GM18861 (cell line): Measurements from ENCODE around the gene PCDHB3.
"Not testable (repeated sequence)": the region's sequence is repeated elsewhere in the genome, so short reads cannot be mapped to it uniquely, and the experiment has no call there.

Experiments used
- ATAC-seq: cut with Tn5 transposase; IDR thresholded peaks from one replicate; pipeline ENCODE4 v1.9.1; 2021; ENCODE audit not compliant: unreplicated experiment

The PCDHB3 gene

GRCh38 chr5:141135718-141136266 is 35.5 kb downstream of the PCDHB3 start:
- no peak for ATAC-seq

GRCh38 chr5:141137346-141137745 is 37.1 kb downstream of the PCDHB3 start:
- not testable (repeated sequence) for ATAC-seq

- ATAC-seq = no peak
Observed at GRCh38 chr5:141149812-141150211, 49.5 kb downstream of the PCDHB3 start, which contains the start of gene PCDHB6. Gene PCDHB6, plus strand, starts transcription at chr5:141150057. Its CDS starts 201 bp downstream, at chr5:141150258.

DNA sequence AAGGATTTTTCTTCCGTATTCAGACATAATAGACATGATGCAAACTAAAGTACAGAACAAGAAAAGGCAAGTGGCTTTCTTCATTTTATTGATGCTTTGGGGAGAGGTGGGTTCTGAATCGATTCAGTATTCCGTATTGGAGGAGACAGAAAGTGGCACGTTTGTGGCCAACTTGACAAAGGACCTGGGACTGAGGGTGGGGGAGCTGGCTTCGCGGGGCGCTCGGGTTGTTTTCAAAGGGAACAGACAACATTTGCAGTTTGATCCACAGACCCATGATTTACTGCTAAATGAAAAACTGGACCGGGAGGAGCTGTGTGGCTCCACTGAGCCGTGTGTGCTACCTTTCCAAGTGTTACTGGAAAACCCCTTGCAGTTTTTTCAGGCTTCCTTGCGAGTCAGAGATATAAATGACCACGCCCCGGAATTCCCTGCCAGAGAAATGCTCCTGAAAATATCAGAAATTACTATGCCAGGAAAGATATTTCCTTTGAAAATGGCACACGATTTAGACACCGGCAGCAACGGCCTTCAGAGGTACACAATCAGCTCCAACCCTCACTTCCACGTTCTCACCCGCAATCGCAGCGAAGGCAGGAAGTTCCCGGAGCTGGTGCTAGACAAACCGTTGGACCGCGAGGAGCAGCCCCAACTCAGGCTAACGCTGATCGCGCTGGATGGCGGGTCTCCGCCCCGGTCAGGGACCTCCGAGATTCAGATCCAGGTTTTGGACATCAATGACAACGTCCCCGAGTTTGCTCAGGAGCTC is 50.1 kb downstream of the PCDHB3 start:
- ATAC-seq = no peak

- ATAC-seq = no peak
Observed at GRCh38 chr5:141150993-141151325, 50.7 kb downstream of the PCDHB3 start.

DNA sequence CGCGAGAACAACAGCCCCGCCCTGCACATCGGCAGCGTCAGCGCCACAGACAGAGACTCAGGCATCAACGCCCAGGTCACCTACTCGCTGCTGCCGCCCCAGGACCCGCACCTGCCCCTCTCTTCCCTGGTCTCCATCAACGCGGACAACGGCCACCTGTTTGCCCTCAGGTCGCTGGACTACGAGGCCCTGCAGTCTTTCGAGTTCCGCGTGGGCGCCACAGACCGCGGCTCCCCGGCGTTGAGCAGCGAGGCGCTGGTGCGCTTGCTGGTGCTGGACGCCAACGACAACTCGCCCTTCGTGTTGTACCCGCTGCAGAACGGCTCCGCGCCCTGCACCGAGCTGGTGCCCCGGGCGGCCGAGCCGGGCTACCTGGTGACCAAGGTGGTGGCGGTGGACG is 51.4 kb downstream of the PCDHB3 start:
- ATAC-seq = not testable (repeated sequence)

- ATAC-seq = not testable (repeated sequence)
Observed at GRCh38 chr5:141152096-141152495, 51.8 kb downstream of the PCDHB3 start.
